T-helper 1 cell (primary cell): ENCODE measurements around the gene SANBR.
"Not testable (repeated sequence)": the region's sequence is repeated elsewhere in the genome, so short reads cannot be mapped to it uniquely, and the experiment has no call there.

Source experiments
- DNase-seq, 5 donors: peaks; one replicate each; pipeline ENCODE4 v3.0.0-alpha.2; 2012 to 2020
- total RNA-seq, 4 donors: gene quantifications; one replicate each; lab custom pipeline; 2026; lab: John Stamatoyannopoulos, UW

Gene SANBR
- 2.1 to 6.3 (median 4.2) reads per million in 4 donors for total RNA-seq

GRCh38 chr2:61065714-61066709, at the start of gene SANBR:
Gene SANBR (plus strand): TSS chr2:61065871. CDS start chr2:61070351, 4,480 bp downstream.
- DNase-seq: peak; percentile 74 to 88 (median 75)

GRCh38 chr2:61015976-61016375, 49.7 kb upstream of the SANBR start:
- no peak for DNase-seq

DNA sequence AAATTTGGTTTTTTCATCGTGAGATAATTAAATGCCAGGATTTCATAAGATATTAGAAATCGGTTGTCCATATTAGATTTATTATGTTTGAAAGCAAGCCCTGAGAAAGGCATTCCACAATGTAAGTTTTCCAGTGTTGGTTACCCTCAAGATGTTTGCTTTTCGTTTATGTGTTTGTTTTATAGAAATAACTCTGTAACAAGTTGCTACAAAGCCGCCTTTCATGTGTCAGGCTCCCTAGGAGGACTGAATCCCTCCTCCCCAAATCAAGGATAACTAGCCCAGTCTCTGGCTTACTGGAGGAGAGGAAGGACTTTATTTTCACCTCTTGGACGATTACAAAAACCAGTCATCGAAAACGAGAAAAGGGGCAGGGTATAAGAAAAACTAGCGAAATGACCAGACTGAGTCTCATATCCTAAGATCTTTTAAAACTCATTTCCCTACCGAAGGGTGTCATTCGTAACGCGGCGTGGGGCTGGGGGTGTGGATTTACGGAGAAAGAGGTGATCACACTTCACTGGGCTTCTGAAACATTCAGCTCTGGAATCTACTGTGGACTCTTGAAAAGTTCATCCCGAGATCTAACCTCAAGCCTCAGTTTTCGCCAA, 49.2 kb upstream of the SANBR start:
- peak in 1 of 5 donors; percentile 23 for DNase-seq

- DNase-seq: peak; percentile 36 to 80 (median 50)
Observed at GRCh38 chr2:61017003-61017555, 48.6 kb upstream of the SANBR start.

DNA sequence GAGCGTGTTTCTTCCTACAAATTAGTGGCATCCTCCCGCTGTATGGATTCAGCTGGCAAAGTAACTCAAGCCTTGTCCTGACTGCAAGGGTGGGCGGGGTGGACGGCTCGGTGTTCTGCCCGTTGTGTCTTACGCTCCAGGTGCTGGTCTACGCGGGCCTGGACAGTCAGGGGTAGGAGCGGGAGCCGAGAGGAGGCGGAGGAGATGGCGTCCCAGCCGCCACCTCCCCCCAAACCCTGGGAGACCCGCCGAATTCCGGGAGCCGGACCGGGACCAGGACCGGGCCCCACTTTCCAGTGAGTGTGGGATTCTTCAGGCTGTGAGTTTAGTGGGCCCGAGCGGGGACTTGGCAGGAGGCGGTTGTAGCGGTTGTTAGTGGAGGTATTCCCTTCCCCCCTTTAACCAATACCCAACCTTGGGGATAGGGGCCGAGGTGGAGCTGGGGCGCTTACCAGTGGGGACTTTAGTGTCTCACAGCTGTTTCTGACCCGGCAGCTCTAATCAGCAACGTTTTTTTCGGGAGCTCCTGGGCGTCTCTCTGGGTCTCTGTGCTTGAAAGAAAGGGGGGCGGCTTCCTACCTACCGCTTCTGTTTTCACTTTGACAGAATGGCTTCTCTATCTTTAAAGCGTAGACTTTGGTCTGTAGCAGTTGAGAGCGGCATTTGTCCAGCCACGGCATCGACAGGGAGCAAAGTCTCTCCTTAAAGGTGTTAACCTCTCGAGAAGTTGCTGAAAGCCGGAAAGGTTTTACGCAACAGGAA, 47.9 kb upstream of the SANBR start, which contains the start of the genes PEX13 and PUS10:
Gene PEX13 (plus strand): TSS at position 165 of the 762 bp plus-strand sequence. CDS start 40 bp downstream, at position 205.
Gene PUS10 (minus strand): TSS at position 700 of the 762 bp plus-strand sequence. CDS start 6,365 bp downstream, outside the sequence.
- peak; percentile 22 to 78 (median 45) for DNase-seq

- DNase-seq: no peak
Observed at GRCh38 chr2:61018318-61018755, 47.3 kb upstream of the SANBR start.

DNA sequence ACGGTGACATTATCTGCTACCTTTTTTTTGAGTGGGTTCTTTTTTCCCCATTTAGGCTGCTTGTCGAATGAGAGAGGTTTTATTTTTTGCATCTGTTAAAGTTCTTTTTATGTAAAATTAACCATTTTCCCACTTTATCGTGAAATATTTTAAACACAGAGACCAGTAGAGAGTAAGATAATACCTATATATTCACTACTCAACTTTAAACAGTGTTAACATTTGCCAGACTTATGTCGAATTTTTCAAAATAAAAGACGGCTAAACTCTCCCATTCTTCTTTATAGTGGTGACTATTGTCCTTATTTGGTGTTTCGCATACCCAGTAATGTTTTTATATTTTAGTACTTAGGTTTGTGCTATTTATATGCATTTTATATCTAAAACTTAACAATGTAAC, 46.9 kb upstream of the SANBR start:
- DNase-seq: no peak

- no peak for DNase-seq
Observed at GRCh38 chr2:61021228-61021660, 44.4 kb upstream of the SANBR start.

DNA sequence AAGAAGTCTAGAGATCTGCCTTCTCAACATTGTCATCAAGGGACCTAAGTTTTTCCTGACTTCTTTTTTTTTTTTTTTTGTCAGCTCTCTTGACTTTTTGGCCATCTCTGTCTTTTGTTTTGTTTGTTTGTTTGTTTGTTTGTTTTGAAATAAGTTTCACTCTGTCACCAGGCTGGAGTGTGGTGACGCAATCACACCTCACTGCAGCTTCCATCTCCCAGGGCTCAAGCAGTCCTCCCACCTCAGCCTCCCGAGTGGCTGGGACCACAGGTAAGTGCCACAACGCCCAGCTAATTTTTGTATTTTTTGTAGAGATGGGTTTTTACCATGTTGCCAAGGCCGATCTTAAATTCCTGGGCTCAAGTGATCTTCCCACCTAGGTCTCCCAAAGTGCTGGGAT, 42.0 kb upstream of the SANBR start:
- DNase-seq: no peak

DNA sequence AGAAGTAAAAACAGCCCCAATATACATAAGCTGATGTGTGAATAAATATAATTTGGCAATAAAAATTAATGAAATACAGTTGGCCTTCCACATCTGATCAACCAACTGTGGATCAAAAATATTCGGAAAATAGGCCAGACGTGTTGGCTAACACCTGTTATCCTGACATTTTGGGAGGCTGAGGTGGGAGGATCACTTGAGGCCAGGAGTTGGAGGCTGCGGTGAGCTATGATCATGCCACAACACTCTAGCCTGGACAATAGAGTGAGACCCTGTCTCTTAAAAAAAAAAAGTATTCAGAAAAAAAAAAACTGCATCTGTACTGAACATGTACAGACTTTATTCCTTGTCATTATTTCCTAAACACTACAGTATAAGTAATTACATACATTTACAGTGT, 36.1 kb upstream of the SANBR start:
- no peak for DNase-seq

DNA sequence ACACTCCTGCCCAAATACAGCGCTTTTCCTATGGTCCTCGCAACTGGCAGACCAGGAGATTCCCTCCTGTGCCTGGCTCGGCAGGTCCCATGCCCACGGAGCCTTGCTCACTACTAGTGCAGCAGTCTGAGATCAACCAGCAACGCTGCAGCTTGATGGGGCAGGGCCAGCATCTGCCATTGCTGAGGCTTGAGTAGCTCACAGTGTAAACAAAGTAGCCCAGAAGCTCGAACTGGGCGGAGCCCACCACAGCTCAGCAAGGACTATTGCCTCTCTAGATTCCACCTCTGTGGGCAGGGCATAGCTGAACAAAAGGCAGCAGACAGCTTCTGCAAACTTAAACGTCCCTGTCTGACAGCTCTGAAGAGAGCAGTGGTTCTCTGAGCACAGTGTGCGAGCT, 31.1 kb upstream of the SANBR start:
- not testable (repeated sequence) for DNase-seq

- DNase-seq: not testable (repeated sequence)
Observed at GRCh38 chr2:61036643-61037042, 29.0 kb upstream of the SANBR start.

GRCh38 chr2:61042807-61043206, 22.9 kb upstream of the SANBR start:
- DNase-seq: no peak

- DNase-seq: no peak
Observed at GRCh38 chr2:61044636-61045035, 21.0 kb upstream of the SANBR start.

- DNase-seq: no peak
Observed at GRCh38 chr2:61045226-61045625, 20.4 kb upstream of the SANBR start.

DNA sequence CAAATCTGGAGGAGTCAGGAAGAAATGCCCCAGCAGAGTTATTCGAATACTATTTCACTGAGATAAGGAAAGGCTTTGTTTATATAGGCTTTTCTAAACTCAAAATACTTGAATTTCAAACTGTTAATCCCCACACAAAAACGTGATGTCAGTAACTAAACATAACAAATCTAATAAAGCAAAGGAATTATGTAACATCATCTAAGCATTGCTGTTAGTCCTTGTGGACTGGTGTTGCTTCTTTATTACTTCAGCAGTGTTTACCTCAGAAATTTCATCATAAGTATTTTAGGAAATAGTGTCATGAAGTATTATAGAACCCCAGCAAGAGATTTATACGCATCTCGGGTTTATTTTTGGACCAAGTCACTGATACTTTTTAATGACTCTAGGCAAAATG, 19.7 kb upstream of the SANBR start:
- no peak for DNase-seq

DNA sequence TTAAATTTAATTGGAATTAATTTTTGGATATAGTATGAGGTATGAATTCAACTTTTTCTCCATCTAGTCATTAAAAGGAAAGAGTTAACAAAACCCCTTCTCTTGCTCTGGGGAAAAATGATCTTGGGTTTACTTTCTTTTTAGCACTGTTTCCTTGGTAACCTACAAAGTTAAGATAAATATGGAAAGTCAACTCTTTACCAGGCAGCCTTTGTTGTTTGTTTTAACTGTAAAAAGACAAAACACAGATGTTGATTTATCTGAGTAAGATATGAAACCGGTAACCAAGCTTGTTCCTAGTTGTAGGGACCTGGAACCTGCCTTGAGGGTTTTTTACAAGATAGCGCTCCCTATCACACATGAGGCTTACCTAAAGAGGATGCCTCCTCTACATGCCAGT, 10.1 kb upstream of the SANBR start:
- no peak for DNase-seq

DNA sequence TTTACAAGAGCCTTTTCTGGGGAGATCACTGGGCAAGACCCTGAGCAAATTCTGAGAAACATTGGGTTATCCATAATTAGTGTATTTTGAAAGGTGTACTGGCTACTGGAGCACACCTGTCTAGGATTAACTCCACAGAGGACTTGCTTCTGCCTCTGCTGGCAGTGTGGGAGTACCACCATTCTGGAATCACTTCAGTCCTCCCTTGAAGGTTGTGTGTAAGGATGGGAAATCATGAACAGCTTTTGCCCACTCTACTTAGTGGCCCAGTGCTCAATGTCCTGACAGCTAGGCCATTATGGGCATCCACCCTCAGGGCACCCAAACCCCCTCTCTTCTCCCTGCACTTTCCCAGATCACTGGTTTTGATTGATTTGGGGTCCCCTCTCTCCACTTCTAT, 8.1 kb upstream of the SANBR start:
- no peak for DNase-seq

DNA sequence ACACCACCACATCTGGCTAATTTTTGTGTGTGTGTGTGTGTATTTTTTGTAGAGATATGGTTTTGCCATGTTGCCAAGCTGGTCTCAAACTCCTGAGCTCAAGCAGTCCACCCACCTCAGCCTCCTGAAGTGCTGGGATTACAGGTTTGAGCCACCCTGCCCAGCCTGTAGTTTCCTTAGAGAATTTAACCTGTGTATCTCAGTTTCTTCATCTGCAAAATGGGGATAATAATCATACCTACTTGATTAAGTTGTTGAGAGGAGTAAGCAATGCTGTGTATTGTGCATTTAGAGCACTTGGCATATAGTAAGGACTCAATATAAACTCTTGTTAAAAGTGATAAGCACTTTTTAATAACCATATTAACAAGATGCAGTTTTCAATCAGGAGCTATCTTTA, 6.3 kb upstream of the SANBR start:
- DNase-seq: no peak

DNA sequence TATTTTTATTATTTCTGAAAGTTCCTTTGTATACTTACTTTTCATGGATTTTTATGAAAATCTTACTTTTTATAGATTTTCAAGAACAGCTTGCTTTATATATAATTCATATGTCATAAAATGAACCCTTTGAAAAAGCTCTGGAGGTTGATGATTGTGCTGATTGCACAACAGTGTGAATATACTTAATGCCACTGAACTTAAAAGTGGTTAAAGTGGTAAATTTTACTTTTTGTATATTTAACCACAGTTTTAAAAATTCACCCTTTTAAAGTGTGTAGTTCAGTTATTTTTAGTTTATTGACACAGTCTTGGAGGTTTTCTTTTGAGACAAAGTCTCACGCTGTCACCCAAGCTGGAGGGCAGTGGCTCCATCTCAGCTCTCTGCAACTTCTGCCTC, 8.4 kb downstream of the SANBR start:
- DNase-seq: no peak

GRCh38 chr2:61085883-61086282, 20.2 kb downstream of the SANBR start:
- no peak for DNase-seq

DNA sequence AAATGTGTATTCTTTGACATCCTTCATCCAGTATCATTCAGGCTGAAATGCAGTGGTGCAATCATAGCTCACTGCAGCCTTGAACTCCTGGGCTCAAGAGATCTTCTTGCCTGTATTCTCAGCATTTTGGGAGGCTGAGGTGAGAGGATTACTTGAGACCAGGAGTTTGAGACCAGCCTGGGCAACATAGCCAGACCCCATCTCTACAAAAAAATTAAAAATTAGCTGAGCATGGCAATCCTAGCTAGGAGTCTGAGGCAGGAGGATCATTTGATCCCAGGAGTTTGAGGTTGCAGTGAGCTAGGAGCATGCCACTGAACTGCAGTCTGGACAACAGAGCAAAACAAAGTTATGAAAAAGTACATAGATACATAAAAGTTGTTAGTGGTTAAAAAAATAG, 24.1 kb downstream of the SANBR start:
- no peak for DNase-seq
